Urothelium cell line (cell line): ENCODE data around the gene PSMA8.
"Not testable (repeated sequence)": the region's sequence is repeated elsewhere in the genome, so short reads cannot be mapped to it uniquely, and the experiment has no call there.

ENCODE experiments used
- DNase-seq: peaks from one replicate; pipeline ENCODE4 v3.0.0; 2011; ENCODE audit warnings: low spot score, mixed read lengths
- FAIRE-seq: peaks from 2 replicates; lab custom pipeline; 2011; peaks lifted over from hg19 to GRCh38; lab: Jason Lieb, UNC

PSMA8 gene

DNA sequence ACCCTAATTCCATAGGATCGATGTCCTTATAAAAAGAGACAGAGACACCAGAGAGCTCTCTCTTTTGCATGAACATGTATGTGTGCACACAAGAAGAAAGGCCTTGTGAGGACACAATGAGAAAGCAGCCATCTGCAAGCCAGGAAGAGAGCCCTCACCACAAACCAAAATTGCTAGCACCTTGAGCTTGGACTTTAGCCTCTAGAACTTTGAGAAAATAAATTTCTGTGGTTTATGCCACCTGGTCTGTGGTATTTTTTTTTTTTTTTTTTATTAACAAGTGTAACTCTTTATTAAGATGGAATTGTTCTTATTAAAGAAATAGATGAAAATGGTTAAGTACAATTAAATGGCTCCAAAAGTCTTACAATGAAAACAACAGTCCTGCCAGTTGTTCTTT is 33.9 kb downstream of the PSMA8 start:
- FAIRE-seq, result not testable (repeated sequence)

DNA sequence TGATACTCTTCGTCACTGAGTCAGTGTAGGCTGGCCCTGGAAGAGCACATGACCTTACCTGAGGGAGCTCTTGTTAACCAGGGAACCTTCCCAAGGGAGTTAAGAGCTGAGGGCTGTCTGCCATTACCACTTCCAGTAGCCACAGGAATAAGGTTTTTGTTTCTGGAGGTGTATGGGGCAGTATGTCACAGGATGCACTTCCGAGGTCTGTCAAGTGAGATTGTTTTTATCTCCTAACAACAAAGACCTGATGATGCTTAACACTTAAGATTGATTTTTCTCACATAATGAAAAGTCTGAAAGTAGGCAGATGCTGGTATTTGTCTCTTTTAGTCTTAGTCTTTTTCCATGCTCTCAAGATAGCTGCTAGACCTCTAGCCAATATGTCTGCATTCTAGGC is 41.8 kb downstream of the PSMA8 start:
- no peak for DNase-seq
- no peak for FAIRE-seq

More for the DNA sequence above, 33.9 kb downstream of the PSMA8 start:
- DNase-seq, result not testable (repeated sequence)

DNA sequence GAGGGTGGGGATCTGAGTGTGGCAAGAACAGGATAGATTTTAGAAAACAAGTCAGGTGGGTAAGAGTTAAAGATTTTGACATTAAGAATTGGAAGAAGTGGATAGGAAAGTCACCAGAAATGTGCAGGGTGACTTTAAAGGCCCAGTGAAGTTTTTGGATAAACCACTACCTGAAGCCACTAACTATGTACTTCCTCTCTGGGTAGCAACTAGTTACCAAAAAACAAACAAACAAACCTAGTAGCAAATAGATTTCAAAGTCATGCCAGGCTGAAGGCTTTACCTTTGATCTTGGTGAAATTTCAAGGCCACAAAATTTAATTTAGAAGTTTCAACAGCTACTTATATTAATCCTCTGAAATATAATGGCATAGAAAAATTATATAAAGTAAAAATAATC is 42.5 kb downstream of the PSMA8 start:
- no peak for FAIRE-seq

DNA sequence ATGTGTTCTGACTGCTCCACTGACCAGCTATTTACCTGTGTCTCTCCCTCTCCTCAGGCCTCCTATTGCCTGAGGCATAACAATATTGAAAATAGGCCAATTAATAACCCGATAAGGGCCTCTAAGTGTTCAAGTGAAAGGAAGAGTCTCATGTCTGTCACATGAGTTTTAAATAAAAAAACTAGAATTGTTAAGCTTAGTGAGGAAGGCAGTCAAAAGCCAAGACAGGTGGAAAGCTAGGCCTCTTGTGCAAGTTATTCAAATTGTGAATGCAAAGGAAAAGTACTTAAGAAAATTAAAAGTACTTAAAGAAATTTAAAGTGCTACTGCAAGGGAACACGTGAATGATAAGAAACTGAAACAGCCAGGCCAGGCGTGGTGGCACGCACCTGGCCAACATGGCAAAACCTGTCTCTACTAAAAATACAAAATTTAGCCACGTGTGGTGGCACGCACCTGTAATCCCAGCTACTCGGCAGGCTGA is 47.7 kb downstream of the PSMA8 start:
- FAIRE-seq (no peak), DNase-seq (no peak)

More for the DNA sequence above, 42.5 kb downstream of the PSMA8 start:
- no peak for DNase-seq

DNA sequence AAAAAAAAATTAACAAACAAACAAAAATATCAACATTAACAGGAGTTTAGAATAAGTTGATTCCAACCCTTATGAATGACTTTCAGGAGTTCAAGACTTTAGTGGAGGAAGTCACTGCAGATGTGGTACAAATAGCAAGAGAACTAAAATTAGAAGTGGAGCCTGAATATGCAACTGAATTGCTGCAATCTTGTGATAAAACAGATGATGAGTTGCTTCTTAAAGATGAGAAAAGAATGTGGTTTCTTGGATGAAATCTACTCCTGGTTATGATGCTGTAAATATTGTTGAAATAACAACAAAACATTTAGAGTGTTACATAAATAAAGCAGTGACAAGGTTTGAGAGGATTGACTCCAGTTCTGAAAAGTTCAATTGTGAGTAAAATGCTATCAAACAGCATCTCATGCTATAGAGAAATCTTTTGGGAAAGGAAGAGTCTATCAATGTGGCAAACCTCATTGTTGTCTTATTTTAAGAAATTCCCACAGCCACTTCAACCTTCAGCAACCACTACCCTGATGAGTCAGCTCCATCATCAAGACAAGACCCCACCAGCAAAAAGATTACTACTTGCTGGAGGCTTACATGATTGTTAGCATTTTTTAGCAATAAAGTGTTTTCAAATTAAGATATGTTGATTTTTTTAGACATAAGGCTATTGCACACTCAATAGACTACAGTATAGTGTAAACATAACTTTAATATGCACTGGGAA is 49.9 kb downstream of the PSMA8 start:
- DNase-seq (no peak), FAIRE-seq (no peak)

DNA sequence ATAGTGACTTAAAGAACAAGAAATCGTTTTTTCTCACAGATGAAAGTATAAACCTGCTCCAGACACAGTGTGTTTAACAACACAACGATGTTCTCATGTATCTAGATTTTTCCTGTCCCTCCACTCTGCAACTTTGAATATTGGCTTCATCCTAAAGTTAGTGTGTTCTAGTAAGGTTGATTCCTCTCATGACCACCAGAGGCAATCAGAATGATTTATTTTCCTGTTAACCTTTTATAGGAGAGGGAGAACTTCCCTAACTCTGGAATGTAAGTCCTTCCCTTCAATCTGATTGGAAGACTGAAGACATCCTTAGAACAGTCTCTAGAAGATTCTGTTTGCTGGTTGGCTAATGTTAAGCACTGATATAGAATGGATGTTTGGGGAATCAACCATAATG is 51.6 kb downstream of the PSMA8 start:
- no peak for FAIRE-seq
- no peak for DNase-seq

DNA sequence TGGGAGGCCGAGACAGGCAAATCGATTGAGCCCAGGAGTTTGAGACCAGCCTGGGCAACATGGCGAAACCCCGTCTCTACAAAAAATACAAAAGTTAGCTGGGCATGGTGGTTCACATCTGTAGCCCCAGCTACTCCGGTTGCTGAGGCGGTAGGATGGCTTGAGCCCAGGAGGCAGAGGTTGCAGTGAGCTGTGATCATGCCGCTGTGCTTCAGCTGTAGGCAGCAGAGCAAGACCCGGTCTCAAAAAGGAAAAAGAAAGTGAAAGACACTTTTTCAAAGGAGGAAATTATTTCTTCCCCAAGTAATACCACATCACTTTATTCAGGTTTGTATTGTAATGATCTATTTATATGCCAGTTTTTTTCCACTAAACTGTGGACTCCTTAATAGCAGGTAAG is 56.8 kb downstream of the PSMA8 start:
- FAIRE-seq, result no peak
- DNase-seq, result no peak

DNA sequence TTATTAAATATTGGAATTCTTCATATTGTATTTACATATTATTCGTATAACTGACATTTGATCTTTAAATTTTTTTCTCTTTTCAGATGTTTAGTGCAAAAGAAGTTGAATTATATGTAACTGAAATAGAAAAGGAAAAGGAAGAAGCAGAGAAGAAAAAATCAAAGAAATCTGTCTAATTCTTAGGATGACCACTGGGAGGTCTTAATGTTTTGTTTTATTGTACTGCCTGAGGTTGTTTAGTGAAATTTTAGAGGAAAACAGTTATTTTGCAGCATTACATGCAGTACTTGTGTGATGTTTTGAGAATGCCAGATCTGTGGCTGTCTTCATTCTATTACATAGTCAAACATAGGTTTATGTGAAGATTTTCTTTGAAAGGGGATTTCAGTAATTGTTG is 58.6 kb downstream of the PSMA8 start:
- no peak for FAIRE-seq
- no peak for DNase-seq

DNA sequence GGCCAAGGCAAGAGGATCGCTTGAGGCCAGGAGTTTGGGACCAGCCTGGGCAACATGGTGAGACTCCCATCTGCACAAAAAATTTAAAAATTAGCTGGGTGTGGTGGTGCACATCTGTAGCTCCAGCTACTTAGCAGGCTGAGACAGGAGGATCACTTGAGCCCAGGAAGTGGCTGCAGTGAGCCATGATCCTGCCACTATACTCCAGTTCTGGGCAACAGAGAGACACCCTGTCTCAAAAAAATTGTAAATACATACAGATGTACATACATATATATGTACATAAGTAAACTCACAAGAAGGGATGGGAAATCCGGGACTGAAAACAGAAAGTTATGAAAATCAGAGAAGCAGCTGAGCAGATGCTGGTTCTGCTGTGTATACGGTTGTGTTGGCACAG is 62.9 kb downstream of the PSMA8 start:
- FAIRE-seq (no peak), DNase-seq (no peak)

DNA sequence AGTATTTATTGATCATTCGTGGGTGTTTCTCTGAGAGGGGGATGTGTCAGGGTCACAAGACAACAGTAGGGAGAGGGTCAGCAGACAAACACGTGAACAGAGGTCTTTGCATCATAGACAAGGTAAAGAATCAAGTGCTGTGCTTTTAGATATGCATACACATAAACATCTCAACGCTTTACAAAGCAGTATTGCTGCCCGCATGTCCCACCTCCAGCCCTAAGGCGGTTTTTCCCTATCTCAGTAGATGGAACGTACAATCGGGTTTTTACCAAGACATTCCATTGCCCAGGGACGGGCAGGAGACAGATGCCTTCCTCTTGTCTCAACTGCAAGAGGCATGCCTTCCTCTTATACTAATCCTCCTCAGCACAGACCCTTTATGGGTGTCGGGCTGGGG is 68.3 kb downstream of the PSMA8 start:
- not testable (repeated sequence) for FAIRE-seq, DNase-seq

DNA sequence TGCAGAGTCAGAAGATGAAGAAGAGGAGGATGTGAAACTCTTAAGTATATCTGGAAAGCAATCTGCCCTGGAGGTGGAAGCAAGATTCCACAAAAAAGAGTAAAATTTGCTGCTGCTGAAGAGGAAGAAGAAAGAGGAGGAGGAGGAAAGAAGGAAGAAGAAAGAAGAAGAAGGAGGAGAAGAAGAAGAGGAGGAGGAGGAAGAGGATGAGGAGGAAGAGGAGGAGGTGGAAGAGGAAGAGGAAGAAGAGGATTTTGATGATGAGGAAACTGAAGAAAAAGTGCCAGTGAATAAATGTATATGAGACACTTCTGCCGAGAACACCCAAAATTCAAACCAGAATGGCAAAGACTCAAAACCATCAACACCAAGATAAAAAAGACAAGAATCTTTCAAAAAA is 71.6 kb downstream of the PSMA8 start:
- no peak for FAIRE-seq
- DNase-seq, result no peak

DNA sequence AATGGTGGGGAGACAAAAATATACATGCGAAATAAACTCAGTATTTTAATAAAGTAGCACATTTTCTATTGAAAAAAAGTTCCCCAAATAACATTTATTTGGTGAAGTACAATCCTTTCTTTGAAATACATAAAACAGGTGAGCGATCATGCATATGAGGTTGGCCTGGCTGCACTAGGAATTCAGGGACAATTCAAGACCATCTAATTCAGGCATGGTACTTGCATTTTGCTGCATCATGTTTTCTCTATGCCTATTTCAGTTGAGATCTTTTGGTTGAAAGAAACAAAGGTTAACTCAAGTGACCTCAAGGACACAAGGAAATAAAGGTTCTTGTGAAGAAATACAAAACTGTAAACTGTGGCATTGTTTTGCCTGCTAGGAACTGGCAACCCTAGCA is 72.8 kb downstream of the PSMA8 start:
- FAIRE-seq (no peak), DNase-seq (no peak)

DNA sequence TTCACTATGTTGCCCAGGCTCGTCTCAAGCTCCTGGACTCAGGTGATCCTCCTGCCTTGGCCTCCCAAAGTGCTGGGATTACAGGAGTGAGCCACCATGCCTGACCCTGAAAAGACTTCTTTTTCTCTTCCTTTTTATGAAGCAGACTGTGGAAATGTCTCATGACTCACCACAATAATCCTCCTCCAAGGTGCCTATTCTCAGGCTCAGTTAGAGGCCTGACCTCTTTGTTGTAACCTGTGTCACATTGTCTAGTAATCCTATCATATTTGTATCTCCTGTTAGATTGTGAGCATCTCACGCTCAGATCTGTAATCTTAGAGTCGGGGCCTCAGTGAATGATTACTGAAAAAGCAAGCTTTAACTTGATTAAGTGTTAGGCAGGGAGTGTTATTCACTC is 74.3 kb downstream of the PSMA8 start:
- FAIRE-seq, result no peak
- DNase-seq, result no peak

DNA sequence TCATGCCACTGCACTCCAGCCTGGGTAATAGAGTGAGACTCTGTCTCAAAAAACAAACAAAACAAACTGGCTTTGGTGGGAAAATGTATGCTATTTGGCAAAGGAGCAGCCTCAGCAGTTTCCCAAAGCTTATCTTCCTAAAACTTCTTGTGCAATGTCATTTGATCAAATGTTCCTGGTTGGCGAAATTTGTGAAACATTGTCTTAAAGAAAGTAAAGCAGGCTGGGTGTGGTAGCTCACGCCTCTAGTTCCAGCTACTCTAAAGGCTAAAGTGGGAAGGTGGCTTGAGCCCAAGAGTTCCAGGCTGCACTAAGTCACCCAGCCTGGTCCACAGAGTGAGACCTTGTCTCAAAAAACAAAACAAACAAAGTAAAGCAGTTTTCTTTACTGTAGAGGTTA is 75.3 kb downstream of the PSMA8 start:
- FAIRE-seq (no peak), DNase-seq (no peak)

DNA sequence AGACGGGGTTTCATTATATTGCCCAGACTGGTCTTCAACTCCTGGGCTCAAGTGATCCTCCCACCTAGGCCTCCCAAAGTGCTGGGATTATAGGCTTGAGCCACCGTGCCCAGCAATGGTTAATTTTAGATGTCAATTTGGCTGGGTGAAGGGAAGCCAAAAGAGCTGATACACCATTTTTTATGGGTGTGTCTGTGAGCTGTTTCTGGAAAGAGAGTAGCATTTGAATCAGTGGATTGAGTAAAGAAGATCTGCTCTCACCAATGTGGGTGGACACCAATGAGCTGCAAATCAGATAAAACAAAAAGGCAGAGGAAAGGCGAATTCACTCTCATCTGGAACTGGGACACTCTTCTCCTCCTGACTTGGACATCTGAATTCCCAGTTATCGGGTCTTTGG is 76.5 kb downstream of the PSMA8 start:
- no peak for DNase-seq
- no peak for FAIRE-seq

DNA sequence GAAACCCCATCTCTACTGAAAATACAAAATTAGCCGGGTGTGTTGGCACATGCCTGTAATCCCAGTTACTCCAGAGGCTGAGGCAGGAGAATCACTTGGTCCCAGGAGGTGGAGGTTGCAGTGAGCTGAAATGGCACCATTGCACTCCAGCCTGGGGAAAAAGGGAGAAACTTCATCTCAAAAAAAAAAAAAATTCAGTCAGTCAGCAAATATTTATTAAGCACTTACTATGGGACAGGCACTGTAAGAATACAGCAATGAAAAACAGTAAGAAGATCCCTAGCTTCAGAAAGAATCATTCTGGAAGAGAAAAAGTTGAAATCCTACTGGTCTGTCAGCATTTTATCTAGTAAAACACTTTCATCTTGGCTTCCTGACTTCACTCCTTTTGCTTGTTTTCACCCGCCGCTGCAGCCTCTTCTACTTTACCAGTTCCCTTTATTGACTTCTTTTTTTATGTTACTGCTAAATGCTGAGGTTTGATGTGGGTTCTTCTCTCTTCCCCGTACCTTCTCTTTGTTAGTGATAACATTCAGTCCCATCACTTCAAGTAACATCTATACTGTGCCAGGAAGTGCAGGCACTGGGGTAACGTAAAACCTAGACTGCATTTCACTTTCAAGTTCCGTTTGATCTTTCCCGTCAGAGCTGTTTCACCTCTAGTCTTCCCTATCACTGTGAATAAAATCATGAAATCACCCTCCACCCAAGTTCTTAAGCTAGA is 81.7 kb downstream of the PSMA8 start:
- FAIRE-seq (no peak), DNase-seq (no peak)

DNA sequence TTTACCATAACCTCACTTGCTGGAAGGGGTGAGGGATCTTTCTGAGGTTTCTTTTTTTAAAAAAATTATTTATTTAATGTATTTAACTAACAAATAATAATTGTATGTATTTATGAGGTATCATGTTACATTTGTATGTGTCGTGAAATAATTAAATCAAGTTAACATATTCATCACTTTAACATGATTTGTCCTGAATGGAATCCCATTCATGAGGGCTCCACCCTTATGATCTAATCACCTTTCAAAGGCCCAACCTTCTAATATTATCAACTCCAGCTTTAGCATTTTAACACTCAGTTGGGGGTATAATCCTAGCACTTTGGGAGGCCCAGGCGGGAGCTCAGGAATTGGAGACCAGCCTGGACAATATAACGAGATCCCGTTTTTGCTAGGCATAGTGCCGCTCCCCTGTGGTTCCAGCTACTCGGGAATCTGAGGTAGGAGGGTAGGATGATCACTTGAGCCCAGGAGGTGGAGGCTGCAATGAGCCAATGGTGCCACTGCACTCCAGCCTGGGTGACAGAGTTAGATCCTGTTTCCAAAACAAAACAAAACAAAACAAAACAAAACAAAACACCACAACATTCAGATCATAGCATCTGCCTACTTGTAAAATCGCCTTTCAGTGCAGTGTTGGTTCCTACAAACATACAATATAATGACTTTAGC is 91.5 kb downstream of the PSMA8 start:
- no peak for FAIRE-seq

DNA sequence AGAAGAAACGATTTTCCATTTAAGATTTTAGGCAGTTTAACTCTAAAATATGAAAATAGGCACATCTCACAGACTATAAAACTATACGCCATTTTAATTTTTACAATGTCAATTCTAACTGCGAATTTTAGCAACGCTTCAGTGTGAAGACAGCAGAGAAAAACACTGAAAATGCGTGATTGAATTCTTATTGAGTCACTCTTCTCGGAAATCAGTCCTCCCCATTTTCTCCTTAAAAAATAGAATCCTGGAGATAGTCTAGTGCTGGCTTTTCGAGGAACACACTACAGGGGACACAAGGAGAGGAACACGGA is 92.2 kb downstream of the PSMA8 start:
- no peak for FAIRE-seq
- no peak for DNase-seq

More for the DNA sequence above, 91.5 kb downstream of the PSMA8 start:
- no peak for DNase-seq

DNA sequence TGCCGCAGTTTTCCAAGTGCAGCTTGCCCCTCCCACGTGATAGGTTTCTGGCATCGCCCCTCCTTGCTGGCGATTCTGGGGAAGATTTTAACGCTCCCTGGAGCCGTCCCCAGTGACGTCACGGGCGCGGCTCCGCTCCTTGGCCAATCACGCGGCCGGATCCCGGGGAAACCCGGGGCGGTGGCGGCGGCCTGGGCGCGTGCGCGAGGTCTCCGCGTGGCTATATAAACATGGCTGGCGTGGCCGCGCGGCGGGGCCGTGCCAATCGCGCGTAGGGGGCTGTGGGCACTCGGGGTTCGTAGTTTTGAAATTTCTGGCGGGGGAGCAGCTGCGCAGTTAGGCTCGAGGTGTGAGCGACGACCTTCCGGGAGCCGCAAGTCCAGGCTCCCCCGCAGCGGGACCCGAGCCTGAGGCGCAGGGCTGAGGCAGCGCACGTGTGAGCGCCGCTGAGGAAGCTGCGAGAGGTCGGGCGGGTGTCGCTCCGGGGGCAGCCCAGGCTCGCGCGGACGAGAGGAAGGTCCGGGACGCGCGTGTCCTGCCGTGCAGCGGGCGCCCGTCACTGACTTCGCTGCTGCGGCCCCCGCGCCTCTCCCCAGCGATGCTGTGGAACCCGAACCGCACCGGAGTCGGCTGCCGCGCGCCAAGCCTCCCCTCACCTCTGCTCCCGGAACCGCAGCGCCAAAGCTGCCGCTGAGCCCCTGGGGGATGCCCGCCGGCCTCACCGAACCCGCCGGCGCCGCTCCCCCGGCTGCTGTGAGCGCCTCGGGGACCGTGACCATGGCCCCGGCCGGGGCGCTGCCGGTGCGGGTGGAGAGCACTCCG is 92.8 kb downstream of the PSMA8 start, which contains the start of gene TAF4B:
Gene TAF4B, plus strand, starts transcription at position 217 of the 822 bp plus-strand sequence. Its CDS starts 489 bp downstream, at position 706.
- FAIRE-seq (no peak), DNase-seq (peak; percentile 83)

DNA sequence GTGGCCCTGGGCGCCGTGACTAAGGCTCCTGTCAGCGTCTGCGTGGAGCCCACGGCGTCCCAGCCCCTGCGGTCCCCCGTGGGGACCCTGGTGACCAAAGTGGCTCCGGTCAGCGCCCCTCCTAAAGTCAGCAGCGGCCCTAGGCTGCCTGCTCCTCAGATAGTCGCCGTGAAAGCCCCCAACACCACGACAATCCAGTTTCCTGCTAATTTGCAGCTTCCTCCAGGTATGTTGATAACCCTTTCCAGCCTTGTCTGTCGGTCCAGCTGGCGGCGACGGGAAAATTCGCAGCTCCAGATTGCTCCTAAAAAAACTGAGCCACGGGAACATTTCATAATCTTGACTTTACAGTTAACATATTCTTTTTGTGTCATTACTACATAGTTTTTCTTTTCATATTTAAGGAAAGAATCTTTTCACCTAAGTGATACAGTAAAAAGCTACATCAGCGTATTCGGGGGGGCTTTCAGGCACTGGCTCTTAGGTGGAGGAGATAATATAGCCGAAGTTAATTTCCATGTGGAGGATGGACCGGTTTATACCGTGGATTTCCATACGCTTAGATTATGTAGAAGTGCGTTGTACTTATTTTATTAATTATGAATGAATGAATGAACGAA is 93.5 kb downstream of the PSMA8 start:
- DNase-seq (peak; percentile 1), FAIRE-seq (no peak)
